Anterior cingulate cortex (tissue), 58 donors: ENCODE data around the gene TBX22.
"Not testable (repeated sequence)": the region's sequence is repeated elsewhere in the genome, so short reads cannot be mapped to it uniquely, and the experiment has no call there.

Source experiments
- DNase-seq, 58 donors: peaks; one replicate each; lab custom pipeline; 2025; lab: John Stamatoyannopoulos, UW

Gene TBX22

DNA sequence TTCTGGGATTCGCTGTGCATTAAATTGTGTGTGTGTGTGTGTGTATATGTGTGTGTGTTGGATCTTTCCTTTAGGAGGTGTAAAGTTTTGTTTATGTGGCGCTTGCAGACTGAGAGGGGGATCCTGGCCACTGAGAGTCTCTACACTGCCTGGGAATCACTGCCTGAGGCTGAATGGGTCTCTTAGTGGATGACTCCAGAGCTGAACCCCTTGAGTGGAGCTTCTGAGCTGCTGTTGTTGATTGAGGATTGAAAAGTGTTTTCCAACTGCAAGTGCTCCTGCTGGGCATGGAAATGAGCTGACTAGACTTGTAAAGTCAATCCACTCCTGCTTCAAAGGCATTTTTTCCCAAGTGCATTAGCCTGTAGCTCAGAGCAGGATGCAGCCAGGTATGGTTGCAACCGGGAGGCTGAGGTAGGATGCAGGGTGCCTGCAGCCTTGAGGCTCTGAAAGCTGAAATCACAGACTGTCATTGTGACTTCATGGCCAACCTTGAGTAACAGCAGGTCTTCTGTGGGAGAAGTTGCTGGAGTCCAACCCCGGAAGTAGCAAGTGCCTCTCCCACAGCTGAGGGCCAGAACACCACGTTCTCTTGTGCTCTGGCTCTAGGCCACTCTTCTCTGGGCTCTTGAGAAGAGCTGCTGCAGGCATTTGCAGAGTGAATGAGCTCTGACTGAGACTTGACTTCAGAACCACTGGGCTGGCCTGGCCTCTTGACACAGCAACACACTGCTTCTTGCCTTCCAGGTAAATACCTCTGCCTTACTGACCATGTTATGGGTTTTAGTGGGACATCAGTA lies at the start of gene TBX22:
TBX22 (plus strand) TSS at position 613 of the 800 bp plus-strand sequence. CDS start 7,517 bp downstream, outside the sequence.
- DNase-seq = no peak

- no peak for DNase-seq
Observed at GRCh38 chrX:79975605-79976004, 38.9 kb upstream of the TBX22 start.

GRCh38 chrX:80004458-80004857 lies 10.1 kb upstream of the TBX22 start:
- DNase-seq = no peak

- DNase-seq = no peak
Observed at GRCh38 chrX:80011522-80011921, 3.0 kb upstream of the TBX22 start.

GRCh38 chrX:80016182-80016581 lies 1.6 kb downstream of the TBX22 start:
- no peak for DNase-seq

DNA sequence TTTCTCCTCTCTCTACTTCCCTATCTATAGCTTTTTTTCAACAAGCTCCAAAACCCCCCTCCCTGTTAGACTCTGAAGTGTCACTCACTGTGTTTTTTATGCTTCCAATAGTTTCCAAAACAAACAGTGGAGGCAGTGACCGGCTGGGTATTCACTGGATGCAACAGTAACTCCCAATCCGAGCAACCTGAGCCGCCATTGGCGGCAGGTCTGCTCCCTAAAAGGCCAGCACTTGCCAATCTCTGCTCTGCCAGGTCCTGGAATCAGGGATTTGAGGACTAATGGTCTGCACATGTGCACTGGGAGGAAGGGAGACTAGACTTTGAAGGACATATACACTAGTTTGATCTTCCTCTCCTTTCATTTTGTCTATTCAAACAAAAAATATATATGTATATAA lies 7.1 kb downstream of the TBX22 start:
- DNase-seq = no peak

DNA sequence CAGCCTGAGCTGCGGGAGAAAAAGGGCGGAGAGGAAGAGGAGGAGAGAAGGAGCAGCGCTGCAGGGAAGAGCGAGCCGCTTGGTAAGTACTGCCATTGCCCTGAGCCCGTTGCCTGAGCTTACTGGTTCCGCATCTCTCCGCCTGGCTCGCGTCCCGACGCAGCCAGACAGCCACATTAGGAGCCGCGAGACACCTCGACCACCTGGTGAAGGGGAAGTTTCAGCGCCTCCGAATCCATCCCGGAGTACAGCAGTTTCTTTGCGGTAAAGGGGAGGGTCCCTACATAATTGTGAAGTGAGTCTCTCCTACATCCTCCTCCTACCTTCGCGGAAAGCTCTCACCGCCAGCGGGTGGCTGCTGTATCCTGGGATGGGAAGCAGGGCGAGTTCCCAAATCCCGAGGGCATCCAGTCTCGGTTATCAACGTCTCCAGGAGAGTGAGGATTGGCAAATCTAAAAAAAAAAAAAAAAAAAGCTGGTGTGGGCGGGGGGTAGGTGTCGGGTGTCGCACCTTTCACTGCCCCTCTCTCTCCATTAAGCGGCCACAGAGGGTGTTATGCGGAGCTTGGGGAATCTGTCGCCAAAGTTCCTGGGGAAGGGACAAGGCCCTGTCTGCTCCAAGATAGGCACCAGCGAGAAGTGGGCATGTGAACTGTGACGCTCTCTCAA lies 7.9 kb downstream of the TBX22 start:
- no peak for DNase-seq

DNA sequence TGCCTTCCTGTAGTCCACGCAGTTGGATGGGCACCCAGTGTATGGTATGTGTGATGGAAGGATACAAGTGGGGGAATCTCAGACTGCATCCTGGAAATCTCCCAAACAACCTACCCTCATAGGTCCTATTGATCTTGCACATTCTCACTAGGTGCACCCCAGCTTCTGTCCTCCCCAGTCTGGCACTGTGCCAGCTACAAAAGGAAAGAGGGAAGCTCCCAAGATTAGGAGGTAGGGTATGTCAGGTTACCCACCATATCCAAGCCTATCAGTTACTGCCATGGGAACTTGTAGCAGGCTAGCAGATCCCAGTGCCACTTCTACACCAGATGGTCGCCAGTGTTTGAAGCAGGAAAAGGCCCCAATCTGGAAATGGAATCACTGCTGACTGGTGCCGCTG lies 11.6 kb downstream of the TBX22 start:
- no peak for DNase-seq

DNA sequence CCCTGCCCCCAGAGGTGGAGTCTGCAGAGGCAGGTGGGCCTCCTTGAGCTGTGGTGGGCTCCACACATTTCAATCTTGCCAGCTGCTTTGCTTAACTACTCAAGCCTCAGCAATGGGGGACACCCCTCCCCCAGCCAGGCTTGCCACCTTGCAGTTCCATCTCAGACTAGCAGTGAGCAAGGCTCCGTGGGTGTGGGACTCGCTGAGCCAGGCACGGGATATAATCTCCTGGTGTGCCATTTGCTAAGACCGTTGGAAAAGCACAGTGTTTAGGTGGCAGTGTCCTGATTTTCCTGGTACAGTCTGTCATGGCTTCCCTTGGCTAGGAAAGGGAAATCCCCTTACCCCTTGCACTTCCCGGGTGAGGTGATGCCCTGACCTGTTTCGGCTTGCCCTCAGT lies 51.6 kb downstream of the TBX22 start:
- DNase-seq = not testable (repeated sequence)

DNA sequence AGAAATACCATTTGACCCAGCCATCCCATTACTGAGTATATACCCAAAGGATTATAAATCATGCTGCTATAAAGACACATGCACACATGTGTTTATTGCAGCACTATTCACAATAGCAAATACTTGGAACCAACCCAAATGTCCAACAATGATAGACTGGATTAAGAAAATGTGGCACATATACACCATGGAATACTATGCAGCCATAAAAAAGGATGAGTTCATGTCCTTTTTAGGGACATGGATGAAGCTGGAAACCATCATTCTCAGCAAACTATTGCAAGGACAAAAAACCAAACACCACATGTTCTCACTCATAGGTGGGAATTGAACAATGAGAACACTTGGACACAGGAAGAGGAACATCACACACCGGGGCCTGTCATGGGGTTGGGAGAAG lies 61.1 kb downstream of the TBX22 start:
- not testable (repeated sequence) for DNase-seq
